ENCODE data around the gene CAPG.

The CAPG gene

GRCh38 chr2:85434696-85435095 lies 24.5 kb upstream of the CAPG start:
- Histone ChIP-seq H3K36me3 (ENCODE audit: insufficient read depth, low read length) (no peaks in the 10 kb centered on the region), H3K4me1 (ENCODE audit: insufficient read depth, low read length) (peaks cover 42% of the 10 kb centered on the region), H3K9ac (ENCODE audit: low read depth, low read length) (no peak overlapping the region), H3K9me3 (ENCODE audit: control insufficient read depth, insufficient read depth, low read length) (no peaks in the 10 kb centered on the region)

- no peaks in the 10 kb centered on the region for H3K9me3 ChIP-seq (ENCODE audit: control insufficient read depth, insufficient read depth, low read length)
- H3K4me1 ChIP-seq (ENCODE audit: insufficient read depth, low read length) = peaks cover 50% of the 10 kb centered on the region
- H3K9ac ChIP-seq (ENCODE audit: low read depth, low read length) = no peak overlapping the region
- no peaks in the 10 kb centered on the region for H3K36me3 ChIP-seq (ENCODE audit: insufficient read depth, low read length)
These were observed 23.4 kb upstream of the CAPG start for GRCh38 chr2:85433511-85434089.

- peaks cover 46% of the 10 kb centered on the region for H3K4me1 ChIP-seq (ENCODE audit: insufficient read depth, low read length)
- H3K9me3 ChIP-seq (ENCODE audit: control insufficient read depth, insufficient read depth, low read length) = no peaks in the 10 kb centered on the region
- H3K36me3 ChIP-seq (ENCODE audit: insufficient read depth, low read length) = no peaks in the 10 kb centered on the region
- H3K9ac ChIP-seq (ENCODE audit: low read depth, low read length) = peak overlapping the region; percentile 51
These were observed 21.5 kb upstream of the CAPG start for GRCh38 chr2:85431570-85432205.

- no peaks in the 10 kb centered on the region for H3K9me3 ChIP-seq (ENCODE audit: control insufficient read depth, insufficient read depth, low read length)
- peaks cover 40% of the 10 kb centered on the region for H3K4me1 ChIP-seq (ENCODE audit: insufficient read depth, low read length)
- H3K9ac ChIP-seq (ENCODE audit: low read depth, low read length) = peak overlapping the region; percentile 51
- H3K36me3 ChIP-seq (ENCODE audit: insufficient read depth, low read length) = no peaks in the 10 kb centered on the region
These were observed 20.8 kb upstream of the CAPG start for GRCh38 chr2:85430752-85431569.

- Histone ChIP-seq H3K9ac (ENCODE audit: low read depth, low read length) (no peak overlapping the region), H3K9me3 (ENCODE audit: control insufficient read depth, insufficient read depth, low read length) (no peaks in the 10 kb centered on the region), H3K4me1 (ENCODE audit: insufficient read depth, low read length) (peaks cover 39% of the 10 kb centered on the region)
These were observed 19.7 kb upstream of the CAPG start for GRCh38 chr2:85429924-85430289.

GRCh38 chr2:85429213-85429923 lies 19.2 kb upstream of the CAPG start:
- H3K9ac ChIP-seq (ENCODE audit: low read depth, low read length) = no peak overlapping the region
- H3K4me1 ChIP-seq (ENCODE audit: insufficient read depth, low read length) = peaks cover 39% of the 10 kb centered on the region
- H3K9me3 ChIP-seq (ENCODE audit: control insufficient read depth, insufficient read depth, low read length) = no peaks in the 10 kb centered on the region
- no peaks in the 10 kb centered on the region for H3K36me3 ChIP-seq (ENCODE audit: insufficient read depth, low read length)

More at GRCh38 chr2:85429924-85430289, 19.7 kb upstream of the CAPG start:
- no peaks in the 10 kb centered on the region for H3K36me3 ChIP-seq (ENCODE audit: insufficient read depth, low read length)

- Histone ChIP-seq H3K9ac (ENCODE audit: low read depth, low read length) (no peak overlapping the region), H3K4me1 (ENCODE audit: insufficient read depth, low read length) (peaks cover 33% of the 10 kb centered on the region), H3K9me3 (ENCODE audit: control insufficient read depth, insufficient read depth, low read length) (no peaks in the 10 kb centered on the region), H3K36me3 (ENCODE audit: insufficient read depth, low read length) (no peaks in the 10 kb centered on the region)
These were observed 18.2 kb upstream of the CAPG start for GRCh38 chr2:85428343-85428881.

- Histone ChIP-seq H3K9ac (ENCODE audit: low read depth, low read length) (no peak overlapping the region), H3K9me3 (ENCODE audit: control insufficient read depth, insufficient read depth, low read length) (no peaks in the 10 kb centered on the region)
These were observed 17.2 kb upstream of the CAPG start for GRCh38 chr2:85427300-85427835.

GRCh38 chr2:85425588-85425987 lies 15.4 kb upstream of the CAPG start:
- peaks cover 32% of the 10 kb centered on the region for H3K4me1 ChIP-seq (ENCODE audit: insufficient read depth, low read length)
- H3K9ac ChIP-seq (ENCODE audit: low read depth, low read length) = no peak overlapping the region

More at GRCh38 chr2:85427300-85427835, 17.2 kb upstream of the CAPG start:
- Histone ChIP-seq H3K36me3 (ENCODE audit: insufficient read depth, low read length) (no peaks in the 10 kb centered on the region), H3K4me1 (ENCODE audit: insufficient read depth, low read length) (peaks cover 33% of the 10 kb centered on the region)

GRCh38 chr2:85423525-85423924 lies 13.4 kb upstream of the CAPG start:
- no peaks in the 10 kb centered on the region for H3K36me3 ChIP-seq (ENCODE audit: insufficient read depth, low read length)
- H3K9me3 ChIP-seq (ENCODE audit: control insufficient read depth, insufficient read depth, low read length) = no peaks in the 10 kb centered on the region
- H3K9ac ChIP-seq (ENCODE audit: low read depth, low read length) = no peak overlapping the region
- H3K4me1 ChIP-seq (ENCODE audit: insufficient read depth, low read length) = peaks cover 19% of the 10 kb centered on the region

More at GRCh38 chr2:85425588-85425987, 15.4 kb upstream of the CAPG start:
- Histone ChIP-seq H3K9me3 (ENCODE audit: control insufficient read depth, insufficient read depth, low read length) (no peaks in the 10 kb centered on the region), H3K36me3 (ENCODE audit: insufficient read depth, low read length) (no peaks in the 10 kb centered on the region)

- H3K36me3 ChIP-seq (ENCODE audit: insufficient read depth, low read length) = no peaks in the 10 kb centered on the region
- no peaks in the 10 kb centered on the region for H3K9me3 ChIP-seq (ENCODE audit: control insufficient read depth, insufficient read depth, low read length)
- no peak overlapping the region for H3K9ac ChIP-seq (ENCODE audit: low read depth, low read length)
- peaks cover 18% of the 10 kb centered on the region for H3K4me1 ChIP-seq (ENCODE audit: insufficient read depth, low read length)
These were observed 11.9 kb upstream of the CAPG start for GRCh38 chr2:85422072-85422457.

GRCh38 chr2:85421260-85422071 lies 11.3 kb upstream of the CAPG start:
- Histone ChIP-seq H3K9me3 (ENCODE audit: control insufficient read depth, insufficient read depth, low read length) (no peaks in the 10 kb centered on the region), H3K36me3 (ENCODE audit: insufficient read depth, low read length) (no peaks in the 10 kb centered on the region), H3K9ac (ENCODE audit: low read depth, low read length) (no peak overlapping the region), H3K4me1 (ENCODE audit: insufficient read depth, low read length) (peaks cover 18% of the 10 kb centered on the region)

GRCh38 chr2:85420536-85421259 lies 10.5 kb upstream of the CAPG start:
- Histone ChIP-seq H3K36me3 (ENCODE audit: insufficient read depth, low read length) (no peaks in the 10 kb centered on the region), H3K4me1 (ENCODE audit: insufficient read depth, low read length) (peaks cover 18% of the 10 kb centered on the region), H3K9me3 (ENCODE audit: control insufficient read depth, insufficient read depth, low read length) (no peaks in the 10 kb centered on the region), H3K9ac (ENCODE audit: low read depth, low read length) (no peak overlapping the region)
